Fibroblast of peridontal ligament (primary cell): ENCODE measurements around the gene RUSF1.
A peak's percentile ranks its signal among the peaks of the same experiment; 100 is the strongest.

ENCODE experiments used
- DNase-seq: peaks from one replicate; pipeline ENCODE4 v3.0.0-alpha.2; 2010; ENCODE audit errors: extremely low read depth

RUSF1 gene

GRCh38 chr16:31471241-31471874, 36.8 kb downstream of the RUSF1 start:
- peak; percentile 20 for DNase-seq

GRCh38 chr16:31470615-31471014, 37.6 kb downstream of the RUSF1 start:
- DNase-seq = no peak

GRCh38 chr16:31467858-31468257, 40.3 kb downstream of the RUSF1 start:
- no peak for DNase-seq

GRCh38 chr16:31467151-31467773, 40.9 kb downstream of the RUSF1 start:
- DNase-seq = no peak

- no peak for DNase-seq
Measured at GRCh38 chr16:31466381-31466841, 41.8 kb downstream of the RUSF1 start.

- no peak for DNase-seq
Measured at GRCh38 chr16:31465788-31466370, 42.3 kb downstream of the RUSF1 start.

- DNase-seq = no peak
Measured at GRCh38 chr16:31464781-31465260, 43.4 kb downstream of the RUSF1 start.

GRCh38 chr16:31464348-31464769, 43.8 kb downstream of the RUSF1 start:
- no peak for DNase-seq

GRCh38 chr16:31461921-31462804, 46.0 kb downstream of the RUSF1 start:
- no peak for DNase-seq

GRCh38 chr16:31461201-31461920, 46.8 kb downstream of the RUSF1 start:
- no peak for DNase-seq

- peak; percentile 86 for DNase-seq
Measured at GRCh38 chr16:31460582-31461002, 47.6 kb downstream of the RUSF1 start.

- peak; percentile 99 for DNase-seq
Measured at GRCh38 chr16:31459687-31460581, 48.3 kb downstream of the RUSF1 start.

- DNase-seq = peak; percentile 98
Measured at GRCh38 chr16:31458844-31459686, 49.1 kb downstream of the RUSF1 start, which contains the start of gene ARMC5. Gene ARMC5, plus strand, starts transcription at chr16:31459501. Its CDS starts 24 bp downstream, at chr16:31459525.

GRCh38 chr16:31458073-31458843, 49.9 kb downstream of the RUSF1 start:
- peak; percentile 29 for DNase-seq

- DNase-seq = no peak
Measured at GRCh38 chr16:31456988-31457360, 51.2 kb downstream of the RUSF1 start.

GRCh38 chr16:31455601-31456314, 52.4 kb downstream of the RUSF1 start:
- no peak for DNase-seq

GRCh38 chr16:31453255-31454204, 54.7 kb downstream of the RUSF1 start:
- DNase-seq = peak; percentile 27
